ENCODE results near the gene FCHSD1. TPM values are rescaled to one million over a fixed set of nuclear protein-coding genes. Genes with fewer than 3 reads are reported as not detected.

FCHSD1 gene
- total RNA-seq, 1 experiment from 2014 or later, result 23.1 TPM

GRCh38 chr5:141681695-141682641, 30.8 kb upstream of the FCHSD1 start, which contains the start of gene ARAP3:
Gene ARAP3 (minus strand): TSS chr5:141682230. CDS start chr5:141680486, 1,744 bp downstream.
- H2BK120ac ChIP-seq (ENCODE audit: low read depth, low read length, poor library complexity, severe bottlenecking), result no peak within 1 kb of the TSS
- peaks cover 41 to 43% of the 10 kb centered on the region in 2 experiments for H3K4me1 Mint-ChIP-seq
- H4K5ac ChIP-seq (ENCODE audit: insufficient read length, low read depth, low read length), result no peak within 1 kb of the TSS
- no peak within 1 kb of the TSS for H2BK12ac ChIP-seq (ENCODE audit: insufficient read length, low read depth, low read length)
- H3K27me3 ChIP-seq (ENCODE audit: insufficient read depth, low read length), result no peaks in the 10 kb centered on the region
- H3K9me3 ChIP-seq (ENCODE audit: control insufficient read depth, low read depth, low read length), result no peaks in the 10 kb centered on the region
- H4K8ac ChIP-seq (replicated peaks; ENCODE audit: insufficient read length, low read depth, low read length), result no peak within 1 kb of the TSS
- H3T11ph ChIP-seq (ENCODE audit: low read length), result no peak within 1 kb of the TSS
- H3K14ac ChIP-seq (ENCODE audit: insufficient read depth, low read length), result peak within 1 kb of the TSS; percentile 89
- no peaks in the 10 kb centered on the region for H3K79me2 ChIP-seq (ENCODE audit: insufficient read depth, low read length)
- no peak within 1 kb of the TSS for H3K56ac ChIP-seq (ENCODE audit: insufficient read length, low read depth, low read length)
- peak within 1 kb of the TSS; percentile 89 for H3K18ac ChIP-seq (ENCODE audit: insufficient read length, low read depth, low read length)
- peak within 1 kb of the TSS; percentile 7 for H3K27ac ChIP-seq (ENCODE audit: insufficient read length, low read depth, low read length)
- H3K9ac ChIP-seq (ENCODE audit: extremely low read depth, insufficient read length, low read length), result peak within 1 kb of the TSS; percentile 66
- TF ChIP-seq, protein P1, sequence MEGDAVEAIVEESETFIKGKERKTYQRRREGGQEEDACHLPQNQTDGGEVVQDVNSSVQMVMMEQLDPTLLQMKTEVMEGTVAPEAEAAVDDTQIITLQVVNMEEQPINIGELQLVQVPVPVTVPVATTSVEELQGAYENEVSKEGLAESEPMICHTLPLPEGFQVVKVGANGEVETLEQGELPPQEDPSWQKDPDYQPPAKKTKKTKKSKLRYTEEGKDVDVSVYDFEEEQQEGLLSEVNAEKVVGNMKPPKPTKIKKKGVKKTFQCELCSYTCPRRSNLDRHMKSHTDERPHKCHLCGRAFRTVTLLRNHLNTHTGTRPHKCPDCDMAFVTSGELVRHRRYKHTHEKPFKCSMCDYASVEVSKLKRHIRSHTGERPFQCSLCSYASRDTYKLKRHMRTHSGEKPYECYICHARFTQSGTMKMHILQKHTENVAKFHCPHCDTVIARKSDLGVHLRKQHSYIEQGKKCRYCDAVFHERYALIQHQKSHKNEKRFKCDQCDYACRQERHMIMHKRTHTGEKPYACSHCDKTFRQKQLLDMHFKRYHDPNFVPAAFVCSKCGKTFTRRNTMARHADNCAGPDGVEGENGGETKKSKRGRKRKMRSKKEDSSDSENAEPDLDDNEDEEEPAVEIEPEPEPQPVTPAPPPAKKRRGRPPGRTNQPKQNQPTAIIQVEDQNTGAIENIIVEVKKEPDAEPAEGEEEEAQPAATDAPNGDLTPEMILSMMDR (conservative IDR thresholded peaks at IDR 0.05), result no peak
- H3K4me2 ChIP-seq (ENCODE audit: insufficient read depth, insufficient read length, low read length), result peak within 1 kb of the TSS; percentile 86
- no peak within 1 kb of the TSS for H3K23ac ChIP-seq (ENCODE audit: insufficient read length, low read depth, low read length)
- no peaks in the 10 kb centered on the region for H3K4me1 ChIP-seq (ENCODE audit: insufficient read depth, low read length)
- peaks cover 13% of the 10 kb centered on the region for H3K23me2 ChIP-seq (ENCODE audit: insufficient read length, low read depth, low read length, poor library complexity, severe bottlenecking)
- H3K4ac ChIP-seq (ENCODE audit: low read depth, low read length), result no peak within 1 kb of the TSS
- H3K4me3 Mint-ChIP-seq, result peak within 1 kb of the TSS; percentile 76 to 91
- no peak within 1 kb of the TSS for H2BK15ac ChIP-seq (ENCODE audit: low read depth, low read length)
- peaks cover 0 to 4% of the 10 kb centered on the region in 2 experiments; a peak in 1 of 5 replicates for H3K9me3 Mint-ChIP-seq
- H2BK5ac ChIP-seq (ENCODE audit: insufficient read length, low read length), result no peak within 1 kb of the TSS
- no peak within 1 kb of the TSS for H2AFZ ChIP-seq (ENCODE audit: low read length)
- H2AK5ac ChIP-seq (ENCODE audit: insufficient read length, low read length), result no peak within 1 kb of the TSS
- H4K20me1 ChIP-seq (ENCODE audit: control insufficient read depth, insufficient read depth, insufficient read length), result no peaks in the 10 kb centered on the region
- no CpG with 5 or more reads among the region's 77 CpGs for WGBS (ENCODE audit: extremely low coverage, insufficient read length, low lambda C conversion rate)
- peak; percentile 83 for DNase-seq
- H3K27me3 Mint-ChIP-seq (ENCODE audit: low read depth), result no peaks in the 10 kb centered on the region; the same call in 1 of the 2 replicates
- no peak within 1 kb of the TSS for H4K91ac ChIP-seq (ENCODE audit: insufficient read length, low read depth, low read length)
- no peak within 1 kb of the TSS for H2BK20ac ChIP-seq (ENCODE audit: low read depth, low read length, poor library complexity, severe bottlenecking)
- no peaks in the 10 kb centered on the region for H3K79me1 ChIP-seq (ENCODE audit: insufficient read depth, low read depth, low read length, poor library complexity, severe bottlenecking)
- H3K27ac Mint-ChIP-seq, result peak within 1 kb of the TSS; percentile 71 to 96 (median 95)
- peaks cover 20 to 22% (median 22%) of the 10 kb centered on the region in 3 experiments for H3K36me3 Mint-ChIP-seq (ENCODE audit: insufficient read depth in 1 of 3, low read depth in 3 of 3)
